B cell (primary cell): Measurements from ENCODE around the gene GPNMB. TPM values are rescaled to one million over a fixed set of nuclear protein-coding genes. Genes with fewer than 3 reads are reported as not detected.

Source experiments
- ATAC-seq: fragments of 200-7000 bp; cut with Tn5 transposase; one replicate; pipeline ENCODE4 v1.10.0; 2021; ENCODE audit warnings: low read depth, mild to moderate bottlenecking, moderate number of reproducible peaks, moderate library complexity
- CTCF ChIA-PET: fragments of 350-600 bp; sonication (Branson Sonifier 250); formaldehyde crosslinking; loops from one replicate; lab custom pipeline; 2021; ENCODE audit warnings: antibody characterized with exemption, inconsistent platforms; lab: Charles Lee
- POLR2A ChIA-PET: fragments of 350-600 bp; sonication (Branson Sonifier 250); formaldehyde crosslinking; loops from one replicate; lab custom pipeline; 2021; ENCODE audit warnings: antibody characterized with exemption; lab: Charles Lee
- DNase-seq: peaks from one replicate; pipeline ENCODE4 v3.0.0; 2013
- H2AFZ ChIP-seq: 2 replicates; pipeline ENCODE4 v1.6.1; 2012; ENCODE audit warnings: mild to moderate bottlenecking, low read depth, low read length; ENCODE audit not compliant: insufficient read depth, poor library complexity, severe bottlenecking
- H3K27ac ChIP-seq, 2 donors: 1 replicate in 1 of 2; 2 replicates in 1 of 2; pipeline ENCODE4 v1.5.1; 2012 to 2013; ENCODE audit warnings: low read length in 2 of 2, mild to moderate bottlenecking in 2 of 2, moderate library complexity in 1 of 2
- H3K27me3 ChIP-seq, 4 experiments: fragments of 200-600 bp in 1 of 4; sonication (generic) in 1 of 4; replicated peaks in 1 of 4; 1 replicate in 2 of 4; 2 replicates in 2 of 4; pipeline versions ENCODE4 v1.6.1 to v1.7.0; 2013 to 2016; ENCODE audit warnings: low read length in 3 of 4, mild to moderate bottlenecking in 2 of 4, mixed read lengths in 1 of 4, moderate library complexity in 1 of 4; ENCODE audit not compliant: insufficient read depth in 4 of 4, control insufficient read depth in 3 of 4; ENCODE audit errors: control extremely low read depth in 1 of 4
- H3K36me3 ChIP-seq, 2 experiments: replicated peaks in 1 of 2; 1 replicate in 1 of 2; 2 replicates in 1 of 2; pipeline versions ENCODE4 v1.6.1 to v1.7.1; 2013; ENCODE audit warnings: low read length in 1 of 2; ENCODE audit not compliant: insufficient read depth in 2 of 2, control insufficient read depth in 1 of 2; ENCODE audit errors: control extremely low read depth in 1 of 2, extremely low read depth in 1 of 2
- H3K4me1 ChIP-seq, 2 donors: fragments of 200-600 bp in 1 of 2; sonication (generic) in 1 of 2; 1 replicate in 1 of 2; 2 replicates in 1 of 2; pipeline versions ENCODE4 v1.5.1 to v1.6.1; 2013 to 2017; ENCODE audit warnings: low read length in 2 of 2; ENCODE audit not compliant: control insufficient read depth in 2 of 2, insufficient read depth in 2 of 2
- H3K4me2 ChIP-seq: replicated peaks from 2 replicates; pipeline ENCODE3; 2012; ENCODE audit warnings: mild to moderate bottlenecking, low read depth, low read length; ENCODE audit not compliant: poor library complexity, severe bottlenecking
- H3K4me3 ChIP-seq, 5 experiments: fragments of 200-600 bp in 1 of 5; sonication (generic) in 1 of 5; 1 replicate in 3 of 5; 2 replicates in 2 of 5; pipeline versions ENCODE4 v1.5.1 to v1.7.0; 2011 to 2016; ENCODE audit warnings: low read length in 4 of 5, mild to moderate bottlenecking in 4 of 5, low read depth in 2 of 5, control low read depth in 1 of 5, moderate library complexity in 1 of 5; ENCODE audit not compliant: insufficient read depth in 1 of 5; ENCODE audit errors: control extremely low read depth in 1 of 5, extremely low read depth in 1 of 5
- H3K79me2 ChIP-seq: fragments of 200-600 bp; sonication (generic); one replicate; pipeline ENCODE4 v1.6.0; 2016; ENCODE audit warnings: low read length; ENCODE audit not compliant: control insufficient read depth, insufficient read depth
- H3K9ac ChIP-seq: fragments of 200-600 bp; sonication (generic); 2 replicates; pipeline ENCODE4 v1.6.1; 2017; ENCODE audit warnings: mild to moderate bottlenecking, low read length, moderate library complexity
- H3K9me3 ChIP-seq, 3 donors: one replicate each; pipeline versions ENCODE4 v1.6.1 to v1.7.1; 2013; ENCODE audit warnings: low read length in 2 of 3; ENCODE audit not compliant: control insufficient read depth in 2 of 3, insufficient read depth in 1 of 3; ENCODE audit errors: control extremely low read depth in 1 of 3
- H4K20me1 ChIP-seq: 2 replicates; pipeline ENCODE4 v1.6.0; 2012; ENCODE audit warnings: mild to moderate bottlenecking, low read length; ENCODE audit not compliant: insufficient read depth, control insufficient read depth, poor library complexity, severe bottlenecking
- H3K27ac Mint-ChIP-seq: one replicate; pipeline ENCODE4 v1.8.0; 2021; ENCODE audit warnings: mixed read lengths
- H3K27me3 Mint-ChIP-seq: one replicate; pipeline ENCODE4 v1.8.0; 2021; ENCODE audit warnings: mixed read lengths
- H3K4me1 Mint-ChIP-seq: one replicate; pipeline ENCODE4 v1.8.0; 2021; ENCODE audit warnings: mixed read lengths
- H3K4me3 Mint-ChIP-seq: one replicate; pipeline ENCODE4 v1.8.0; 2021; ENCODE audit warnings: mixed read lengths
- H3K9me3 Mint-ChIP-seq: one replicate; pipeline ENCODE4 v1.8.0; 2022; ENCODE audit warnings: mixed read lengths; ENCODE audit not compliant: insufficient read depth
- EZH2 ChIP-seq: IDR thresholded peaks from 2 replicates; pipeline ENCODE4 v1.6.1; 2012; ENCODE audit warnings: borderline replicate concordance, low read depth, mild to moderate bottlenecking, moderate library complexity, low read length; ENCODE audit not compliant: insufficient read depth, poor library complexity, severe bottlenecking
- WGBS: methylation state at CpG from one replicate; pipeline ENCODE4 v1.1.5; 2013; ENCODE audit warnings: missing lambda C conversion rate; ENCODE audit not compliant: insufficient coverage; 5-methylcytosine and 5-hydroxymethylcytosine counted together
- intact Hi-C: fragments of 100-400 bp; cut with micrococcal nuclease; formaldehyde crosslinking; loops from one replicate; pipeline ENCODE4 v1.10.0; 2022
- polyA plus RNA-seq: library from polyadenylated mRNA; depleted of rRNA; stranded (reverse); fragments of >200 nt; gene quantifications from 2 replicates; pipeline ENCODE4 v1.2.3, GENCODE V29; 2012
- total RNA-seq, 2 donors: library from RNA; stranded (reverse); fragments of 120-200 nt in 1 of 2; gene quantifications; 1 replicate in 1 of 2; 2 replicates in 1 of 2; pipeline versions ENCODE4 v1.2.3 to v1.2.4, GENCODE V29; 2013 to 2022
- TF ChIP-seq, protein P1 (sequence below): fragments of 200-600 bp; IDR thresholded peaks from one replicate; pipeline ENCODE4 v1.8.0; 2022; ENCODE audit warnings: antibody characterized with exemption, mild to moderate bottlenecking

GPNMB gene
- total and polyA plus RNA-seq, 2 donors (not counting 1 experiment from before 2014, with no cell fraction given), result 2.6 TPM; not detected in 1

DNA sequence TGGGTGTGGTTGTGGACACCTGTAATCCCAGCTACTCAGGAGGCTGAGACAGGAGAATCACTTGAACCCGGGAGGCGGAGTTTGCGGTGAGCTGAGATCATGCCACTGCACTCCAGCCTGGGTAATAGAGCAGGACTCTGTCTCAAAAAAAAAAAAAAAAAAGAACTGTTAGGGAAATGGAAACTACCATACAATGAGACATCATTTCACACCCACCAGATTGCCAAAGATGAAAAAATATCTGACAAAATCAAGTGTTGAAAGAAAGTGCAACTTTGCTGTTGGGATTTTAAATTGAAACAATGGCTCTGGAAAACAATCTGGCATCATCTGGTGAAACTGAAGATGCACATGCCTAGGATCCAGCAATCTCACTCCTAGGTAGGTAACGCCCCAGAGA lies 36.5 kb downstream of the GPNMB start:
- H3K4me3 ChIP-seq, result no peak overlapping the region
- H4K20me1 ChIP-seq, result no peaks in the 10 kb centered on the region
- Mint-ChIP-seq H3K4me3 (no peak overlapping the region), H3K4me1 (no peaks in the 10 kb centered on the region), H3K27me3 (no peaks in the 10 kb centered on the region), H3K27ac (no peak overlapping the region), H3K9me3 (no peaks in the 10 kb centered on the region)
- 100% methylated on average over 2 of the region's 4 CpGs for WGBS
- H3K4me1 ChIP-seq, result no peaks in the 10 kb centered on the region
- no peaks in the 10 kb centered on the region for H3K9me3 ChIP-seq
- POLR2A ChIA-PET, result interaction anchor here (0.6 kb wide), 1 partner anchor 450 kb away, joined by 7 read pairs; no protein-coding TSS in a partner anchor
- H3K27me3 ChIP-seq, result no peaks in the 10 kb centered on the region
- no peaks in the 10 kb centered on the region for H3K36me3 ChIP-seq
- intact Hi-C loops, result no loop called here
- H3K4me2 ChIP-seq, result no peak overlapping the region
- DNase-seq (no peak), ATAC-seq (no peak)
- no peak overlapping the region for H2AFZ ChIP-seq
- CTCF ChIA-PET, result no interaction called here
- no peak overlapping the region for H3K9ac ChIP-seq
- no peaks in the 10 kb centered on the region for H3K79me2 ChIP-seq
- H3K27ac ChIP-seq, result no peak overlapping the region
- no peak for TF ChIP-seq EZH2
- TF ChIP-seq, protein P1, sequence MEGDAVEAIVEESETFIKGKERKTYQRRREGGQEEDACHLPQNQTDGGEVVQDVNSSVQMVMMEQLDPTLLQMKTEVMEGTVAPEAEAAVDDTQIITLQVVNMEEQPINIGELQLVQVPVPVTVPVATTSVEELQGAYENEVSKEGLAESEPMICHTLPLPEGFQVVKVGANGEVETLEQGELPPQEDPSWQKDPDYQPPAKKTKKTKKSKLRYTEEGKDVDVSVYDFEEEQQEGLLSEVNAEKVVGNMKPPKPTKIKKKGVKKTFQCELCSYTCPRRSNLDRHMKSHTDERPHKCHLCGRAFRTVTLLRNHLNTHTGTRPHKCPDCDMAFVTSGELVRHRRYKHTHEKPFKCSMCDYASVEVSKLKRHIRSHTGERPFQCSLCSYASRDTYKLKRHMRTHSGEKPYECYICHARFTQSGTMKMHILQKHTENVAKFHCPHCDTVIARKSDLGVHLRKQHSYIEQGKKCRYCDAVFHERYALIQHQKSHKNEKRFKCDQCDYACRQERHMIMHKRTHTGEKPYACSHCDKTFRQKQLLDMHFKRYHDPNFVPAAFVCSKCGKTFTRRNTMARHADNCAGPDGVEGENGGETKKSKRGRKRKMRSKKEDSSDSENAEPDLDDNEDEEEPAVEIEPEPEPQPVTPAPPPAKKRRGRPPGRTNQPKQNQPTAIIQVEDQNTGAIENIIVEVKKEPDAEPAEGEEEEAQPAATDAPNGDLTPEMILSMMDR, result no peak

DNA sequence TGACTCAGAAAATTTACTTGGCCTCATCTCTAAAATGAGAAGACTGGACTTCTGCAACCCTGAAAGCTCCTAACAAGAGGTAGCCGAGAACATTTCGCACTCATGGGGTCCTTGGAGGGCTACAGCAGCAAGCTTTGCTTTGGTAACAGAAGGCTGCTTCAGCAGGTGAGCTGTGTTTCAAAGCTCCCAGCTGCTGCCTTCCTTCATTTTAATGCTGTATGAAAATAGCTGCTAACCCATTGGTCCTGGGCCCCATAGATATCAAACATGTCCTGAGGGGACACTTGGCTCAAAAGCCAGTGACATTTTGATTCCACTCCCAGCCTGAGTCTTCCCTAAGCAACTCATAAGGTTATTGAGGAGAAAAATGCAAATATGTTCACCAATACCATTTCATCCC lies 38.3 kb downstream of the GPNMB start:
- Histone ChIP-seq H3K79me2 (no peaks in the 10 kb centered on the region), H3K4me2 (no peak overlapping the region), H3K27me3 (no peaks in the 10 kb centered on the region), H3K36me3 (no peaks in the 10 kb centered on the region), H2AFZ (no peak overlapping the region), H3K4me3 (no peak overlapping the region), H3K27ac (no peak overlapping the region), H4K20me1 (no peaks in the 10 kb centered on the region), H3K9ac (no peak overlapping the region), H3K9me3 (no peaks in the 10 kb centered on the region), H3K4me1 (no peaks in the 10 kb centered on the region)
- Mint-ChIP-seq H3K9me3 (no peaks in the 10 kb centered on the region), H3K27ac (no peak overlapping the region), H3K27me3 (no peaks in the 10 kb centered on the region), H3K4me1 (no peaks in the 10 kb centered on the region), H3K4me3 (no peak overlapping the region)
- POLR2A ChIA-PET, result interaction anchor here (0.7 kb wide), 1 partner anchor 239 kb away, joined by 3 read pairs; no protein-coding TSS in a partner anchor
- DNase-seq (no peak), ATAC-seq (no peak)
- CTCF ChIA-PET, result interaction anchor here (0.6 to 1.2 kb wide), 2 partner anchors 12 to 13 kb away, joined by 3 read pairs; no protein-coding TSS in a partner anchor
- 100% methylated on average over 2 of the region's 2 CpGs for WGBS
- TF ChIP-seq EZH2, result no peak
- TF ChIP-seq, protein P1, result no peak
- intact Hi-C loops, result no loop called here
